ENCODE measurements around the gene FFAR2.
"Not testable (repeated sequence)": the region's sequence is repeated elsewhere in the genome, so short reads cannot be mapped to it uniquely, and the experiment has no call there.

Gene FFAR2

GRCh38 chr19:35455616-35456201, 7.7 kb downstream of the FFAR2 start:
- Histone ChIP-seq H3K4me3 (ENCODE audit: low read length) (no peak overlapping the region), H3K4me1 (ENCODE audit: control insufficient read depth, insufficient read depth, low read length) (no peaks in the 10 kb centered on the region), H3K9me3 (ENCODE audit: control insufficient read depth, insufficient read depth, low read length) (no peaks in the 10 kb centered on the region), H3K36me3 (ENCODE audit: control insufficient read depth, insufficient read depth, low read length) (no peaks in the 10 kb centered on the region), H3K27ac (ENCODE audit: low read length) (no peak overlapping the region), H3K27me3 (ENCODE audit: control insufficient read depth, insufficient read depth, low read length) (no peaks in the 10 kb centered on the region)
- DNase-seq (ENCODE audit: low read depth, low spot score): no peak
- WGBS (ENCODE audit: insufficient coverage, insufficient read length): no CpG with 5 or more reads among the region's 3 CpGs

GRCh38 chr19:35457173-35457572, 9.1 kb downstream of the FFAR2 start:
- no peak for DNase-seq (ENCODE audit: low read depth, low spot score)
- no peaks in the 10 kb centered on the region for H3K36me3 ChIP-seq (ENCODE audit: control insufficient read depth, insufficient read depth, low read length)
- H3K27ac ChIP-seq (ENCODE audit: low read length): no peak overlapping the region
- H3K27me3 ChIP-seq (ENCODE audit: control insufficient read depth, insufficient read depth, low read length): no peaks in the 10 kb centered on the region
- no peak overlapping the region for H3K4me3 ChIP-seq (ENCODE audit: low read length)
- no CpG with 5 or more reads among the region's 5 CpGs for WGBS (ENCODE audit: insufficient coverage, insufficient read length)
- no peaks in the 10 kb centered on the region for H3K4me1 ChIP-seq (ENCODE audit: control insufficient read depth, insufficient read depth, low read length)
- no peaks in the 10 kb centered on the region for H3K9me3 ChIP-seq (ENCODE audit: control insufficient read depth, insufficient read depth, low read length)

- Histone ChIP-seq H3K36me3 (ENCODE audit: control insufficient read depth, insufficient read depth, low read length) (no peaks in the 10 kb centered on the region), H3K4me3 (ENCODE audit: low read length) (no peak overlapping the region), H3K27ac (ENCODE audit: low read length) (no peak overlapping the region), H3K27me3 (ENCODE audit: control insufficient read depth, insufficient read depth, low read length) (no peaks in the 10 kb centered on the region), H3K9me3 (ENCODE audit: control insufficient read depth, insufficient read depth, low read length) (no peaks in the 10 kb centered on the region), H3K4me1 (ENCODE audit: control insufficient read depth, insufficient read depth, low read length) (no peaks in the 10 kb centered on the region)
- no peak for DNase-seq (ENCODE audit: low read depth, low spot score)
- WGBS (ENCODE audit: insufficient coverage, insufficient read length): no CpG with 5 or more reads among the region's 1 CpG
Measured at GRCh38 chr19:35458192-35458591, 10.1 kb downstream of the FFAR2 start.

GRCh38 chr19:35458731-35459391, 10.8 kb downstream of the FFAR2 start:
- no CpG with 5 or more reads among the region's 10 CpGs for WGBS (ENCODE audit: insufficient coverage, insufficient read length)
- no peaks in the 10 kb centered on the region for H3K4me1 ChIP-seq (ENCODE audit: control insufficient read depth, insufficient read depth, low read length)
- DNase-seq (ENCODE audit: low read depth, low spot score): no peak

GRCh38 chr19:35459414-35460082, 11.5 kb downstream of the FFAR2 start:
- Histone ChIP-seq H3K4me3 (ENCODE audit: low read length) (no peak overlapping the region), H3K36me3 (ENCODE audit: control insufficient read depth, insufficient read depth, low read length) (no peaks in the 10 kb centered on the region), H3K27ac (ENCODE audit: low read length) (no peak overlapping the region), H3K4me1 (ENCODE audit: control insufficient read depth, insufficient read depth, low read length) (no peaks in the 10 kb centered on the region), H3K27me3 (ENCODE audit: control insufficient read depth, insufficient read depth, low read length) (no peaks in the 10 kb centered on the region), H3K9me3 (ENCODE audit: control insufficient read depth, insufficient read depth, low read length) (no peaks in the 10 kb centered on the region)
- no peak for DNase-seq (ENCODE audit: low read depth, low spot score)
- WGBS (ENCODE audit: insufficient coverage, insufficient read length): no CpG with 5 or more reads among the region's 14 CpGs

More at GRCh38 chr19:35458731-35459391, 10.8 kb downstream of the FFAR2 start:
- no peaks in the 10 kb centered on the region for H3K36me3 ChIP-seq (ENCODE audit: control insufficient read depth, insufficient read depth, low read length)
- no peaks in the 10 kb centered on the region for H3K27me3 ChIP-seq (ENCODE audit: control insufficient read depth, insufficient read depth, low read length)
- no peak overlapping the region for H3K4me3 ChIP-seq (ENCODE audit: low read length)
- no peak overlapping the region for H3K27ac ChIP-seq (ENCODE audit: low read length)
- no peaks in the 10 kb centered on the region for H3K9me3 ChIP-seq (ENCODE audit: control insufficient read depth, insufficient read depth, low read length)

- H3K9me3 ChIP-seq (ENCODE audit: control insufficient read depth, insufficient read depth, low read length): no peaks in the 10 kb centered on the region
- no peak overlapping the region for H3K4me3 ChIP-seq (ENCODE audit: low read length)
- H3K4me1 ChIP-seq (ENCODE audit: control insufficient read depth, insufficient read depth, low read length): no peaks in the 10 kb centered on the region
- no CpG with 5 or more reads among the region's 10 CpGs for WGBS (ENCODE audit: insufficient coverage, insufficient read length)
- H3K27me3 ChIP-seq (ENCODE audit: control insufficient read depth, insufficient read depth, low read length): no peaks in the 10 kb centered on the region
- H3K27ac ChIP-seq (ENCODE audit: low read length): no peak overlapping the region
- H3K36me3 ChIP-seq (ENCODE audit: control insufficient read depth, insufficient read depth, low read length): no peaks in the 10 kb centered on the region
- no peak for DNase-seq (ENCODE audit: low read depth, low spot score)
Measured at GRCh38 chr19:35460608-35461007, 12.6 kb downstream of the FFAR2 start.

- Histone ChIP-seq H3K27me3 (ENCODE audit: control insufficient read depth, insufficient read depth, low read length) (no peaks in the 10 kb centered on the region), H3K27ac (ENCODE audit: low read length) (no peak overlapping the region), H3K4me3 (ENCODE audit: low read length) (no peak overlapping the region), H3K36me3 (ENCODE audit: control insufficient read depth, insufficient read depth, low read length) (no peaks in the 10 kb centered on the region), H3K9me3 (ENCODE audit: control insufficient read depth, insufficient read depth, low read length) (no peaks in the 10 kb centered on the region), H3K4me1 (ENCODE audit: control insufficient read depth, insufficient read depth, low read length) (no peaks in the 10 kb centered on the region)
- no CpG with 5 or more reads among the region's 9 CpGs for WGBS (ENCODE audit: insufficient coverage, insufficient read length)
- DNase-seq (ENCODE audit: low read depth, low spot score): no peak
Measured at GRCh38 chr19:35461060-35461459, 13.0 kb downstream of the FFAR2 start.

- DNase-seq (ENCODE audit: low read depth, low spot score); H3K9me3 ChIP-seq (ENCODE audit: control insufficient read depth, insufficient read depth, low read length); H3K27me3 ChIP-seq (ENCODE audit: control insufficient read depth, insufficient read depth, low read length); H3K4me3 ChIP-seq (ENCODE audit: low read length); H3K4me1 ChIP-seq (ENCODE audit: control insufficient read depth, insufficient read depth, low read length); H3K27ac ChIP-seq (ENCODE audit: low read length); H3K36me3 ChIP-seq (ENCODE audit: control insufficient read depth, insufficient read depth, low read length): not testable (repeated sequence)
Measured at GRCh38 chr19:35461788-35462187, 13.7 kb downstream of the FFAR2 start.

GRCh38 chr19:35462476-35462953, 14.5 kb downstream of the FFAR2 start:
- no peaks in the 10 kb centered on the region for H3K4me1 ChIP-seq (ENCODE audit: control insufficient read depth, insufficient read depth, low read length)
- H3K27ac ChIP-seq (ENCODE audit: low read length): no peak overlapping the region
- H3K27me3 ChIP-seq (ENCODE audit: control insufficient read depth, insufficient read depth, low read length): no peaks in the 10 kb centered on the region
- no peak overlapping the region for H3K4me3 ChIP-seq (ENCODE audit: low read length)
- no peak for DNase-seq (ENCODE audit: low read depth, low spot score)
- WGBS (ENCODE audit: insufficient coverage, insufficient read length): no CpG with 5 or more reads among the region's 6 CpGs
- no peaks in the 10 kb centered on the region for H3K36me3 ChIP-seq (ENCODE audit: control insufficient read depth, insufficient read depth, low read length)
- H3K9me3 ChIP-seq (ENCODE audit: control insufficient read depth, insufficient read depth, low read length): no peaks in the 10 kb centered on the region

- not testable (repeated sequence) for DNase-seq (ENCODE audit: low read depth, low spot score); H3K4me1 ChIP-seq (ENCODE audit: control insufficient read depth, insufficient read depth, low read length); H3K36me3 ChIP-seq (ENCODE audit: control insufficient read depth, insufficient read depth, low read length); H3K4me3 ChIP-seq (ENCODE audit: low read length); H3K9me3 ChIP-seq (ENCODE audit: control insufficient read depth, insufficient read depth, low read length); H3K27me3 ChIP-seq (ENCODE audit: control insufficient read depth, insufficient read depth, low read length); H3K27ac ChIP-seq (ENCODE audit: low read length)
- no CpG with 5 or more reads among the region's 7 CpGs for WGBS (ENCODE audit: insufficient coverage, insufficient read length)
Measured at GRCh38 chr19:35462956-35463355, 14.9 kb downstream of the FFAR2 start.
